IPS DF 19.7 (cell line): Measurements from ENCODE around the gene MED26.
"Not testable (repeated sequence)": the region's sequence is repeated elsewhere in the genome, so short reads cannot be mapped to it uniquely, and the experiment has no call there.

Experiments
- DNase-seq: peaks from one replicate; pipeline ENCODE4 v3.0.0-alpha.2; 2013; ENCODE audit warnings: low read depth, low spot score

MED26 gene

DNA sequence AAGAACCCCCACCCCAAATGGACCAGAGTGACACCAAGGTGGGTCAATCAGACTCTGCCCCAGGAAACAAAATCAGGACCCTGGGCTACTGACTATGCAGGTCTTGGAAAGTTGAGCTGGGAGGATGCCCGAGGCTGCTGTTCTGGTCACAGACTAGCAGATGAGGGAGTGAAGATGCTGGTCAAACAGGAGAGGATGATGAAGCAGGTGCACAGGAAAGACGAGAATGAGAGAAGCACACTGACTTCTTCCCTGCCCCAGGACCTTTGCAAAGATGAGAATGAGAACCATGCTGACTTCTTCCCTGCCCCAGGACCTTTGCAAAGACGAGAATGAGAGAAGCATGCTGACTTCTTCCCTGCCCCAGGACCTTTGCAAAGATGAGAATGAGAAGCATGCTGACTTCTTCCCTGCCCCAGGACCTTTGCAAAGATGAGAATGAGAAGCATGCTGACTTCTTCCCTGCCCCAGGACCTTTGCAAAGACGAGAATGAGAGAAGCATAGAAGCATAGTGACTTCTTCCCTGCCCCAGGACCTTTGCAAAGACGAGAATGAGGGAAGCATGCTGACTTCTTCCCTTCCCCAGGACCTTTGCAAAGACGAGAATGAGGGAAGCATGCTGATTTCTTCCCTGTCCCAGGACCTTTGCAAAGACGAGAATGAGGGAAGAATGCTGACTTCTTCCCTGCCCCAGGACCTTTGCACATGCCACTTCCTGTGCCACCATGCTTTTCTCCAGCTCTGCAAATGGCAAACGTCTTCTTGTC is 23.6 kb upstream of the MED26 start:
- DNase-seq = not testable (repeated sequence)

GRCh38 chr19:16650821-16651220 is 22.8 kb upstream of the MED26 start:
- no peak for DNase-seq

- DNase-seq = no peak
Observed at GRCh38 chr19:16649734-16650133, 21.7 kb upstream of the MED26 start.

DNA sequence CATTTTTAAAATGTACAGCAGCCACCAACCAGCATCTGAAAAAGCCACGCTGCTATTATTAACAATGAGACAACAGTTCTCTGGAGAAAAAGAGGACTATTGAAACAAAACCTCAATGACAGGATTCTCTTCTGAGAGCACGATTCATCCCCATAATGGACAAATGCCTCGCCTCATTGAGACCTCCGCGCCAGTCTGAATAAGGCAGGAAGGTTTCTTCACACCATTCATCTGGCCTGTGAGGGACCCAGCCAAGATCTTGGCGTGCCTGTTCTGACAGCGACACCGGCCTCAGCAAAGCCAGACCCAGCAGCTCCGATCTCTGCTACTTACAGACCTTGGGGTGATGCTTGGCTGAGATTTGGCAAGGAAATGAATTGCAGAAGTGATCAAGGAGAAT is 17.1 kb upstream of the MED26 start:
- no peak for DNase-seq

DNA sequence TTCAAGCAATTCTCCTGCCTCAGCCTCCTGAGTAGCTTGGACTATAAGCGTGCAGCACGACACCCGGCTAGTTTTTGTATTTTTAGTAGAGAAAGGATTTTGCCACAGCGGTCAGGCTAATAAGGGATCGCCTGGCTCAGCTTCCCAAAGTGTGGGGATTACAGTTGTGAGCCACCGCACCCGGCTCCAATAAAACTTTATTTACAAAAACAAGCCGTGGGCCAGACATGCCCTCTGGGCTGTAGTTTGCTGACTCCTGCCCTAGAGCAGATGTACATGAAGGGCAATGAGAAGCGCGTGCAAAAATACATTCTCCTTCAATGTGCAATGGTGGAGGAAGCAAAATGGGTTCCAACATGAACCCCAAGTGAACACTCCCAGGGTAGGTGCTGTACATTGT is 13.7 kb upstream of the MED26 start:
- no peak for DNase-seq

- DNase-seq = no peak
Observed at GRCh38 chr19:16640951-16641350, 12.9 kb upstream of the MED26 start.

DNA sequence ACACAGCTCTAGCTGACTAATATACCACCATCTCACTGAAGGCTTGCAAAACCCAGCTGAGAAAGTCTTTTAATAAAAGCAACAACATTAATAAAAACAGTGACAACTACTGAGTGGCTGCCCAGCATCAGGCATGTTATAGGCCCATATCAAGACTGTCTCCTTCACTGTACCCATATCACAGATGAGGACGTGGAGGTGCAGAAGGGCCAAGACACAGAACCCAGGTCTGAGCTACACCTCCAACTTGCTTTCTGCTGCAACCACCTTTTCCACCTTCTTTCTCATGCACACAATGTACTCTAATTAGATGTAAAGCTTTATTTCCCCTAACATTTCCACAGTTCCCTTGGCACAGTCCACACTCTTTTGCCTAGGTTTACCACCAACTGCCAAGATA is 10.7 kb upstream of the MED26 start:
- DNase-seq = no peak

DNA sequence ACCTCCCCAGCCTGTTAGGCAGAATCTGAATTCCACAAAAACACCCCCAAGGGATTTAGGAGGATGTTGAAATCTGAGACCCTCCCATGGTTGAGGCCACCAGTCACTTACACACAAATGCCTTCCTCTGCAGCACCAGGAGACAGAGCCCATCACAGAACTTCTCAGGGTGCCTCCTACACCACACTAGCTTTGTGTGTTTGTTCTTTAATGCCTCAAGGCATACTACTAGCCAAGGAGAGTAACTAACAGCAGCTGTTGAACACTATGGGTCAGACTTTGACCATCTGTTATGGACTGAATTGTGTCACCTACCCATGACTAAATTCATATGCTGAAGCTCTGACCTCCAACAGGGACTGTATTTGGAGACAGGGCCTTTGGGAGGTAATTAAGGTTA is 9.5 kb upstream of the MED26 start:
- no peak for DNase-seq

DNA sequence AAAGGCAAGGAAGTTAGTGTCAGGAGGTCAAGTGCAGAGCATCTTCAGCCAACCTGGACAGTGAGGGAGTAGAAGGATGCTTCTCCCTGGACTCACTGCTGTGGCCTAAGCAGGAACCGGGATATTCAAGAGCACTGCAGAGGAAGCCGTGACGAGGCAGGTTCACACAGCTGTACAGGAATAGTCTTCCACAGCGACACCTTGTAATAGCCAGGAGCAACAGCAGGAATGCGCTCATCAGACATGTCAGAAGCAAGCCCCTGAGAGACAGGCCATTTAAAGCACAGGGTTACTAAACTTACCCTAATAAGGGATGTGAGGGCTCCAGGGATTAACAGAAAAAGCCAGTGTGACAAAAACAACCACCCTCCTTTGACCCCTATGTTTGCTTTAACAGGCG is 3.5 kb upstream of the MED26 start:
- DNase-seq = no peak

GRCh38 chr19:16628984-16629691 is 1.1 kb upstream of the MED26 start:
- DNase-seq = no peak

DNA sequence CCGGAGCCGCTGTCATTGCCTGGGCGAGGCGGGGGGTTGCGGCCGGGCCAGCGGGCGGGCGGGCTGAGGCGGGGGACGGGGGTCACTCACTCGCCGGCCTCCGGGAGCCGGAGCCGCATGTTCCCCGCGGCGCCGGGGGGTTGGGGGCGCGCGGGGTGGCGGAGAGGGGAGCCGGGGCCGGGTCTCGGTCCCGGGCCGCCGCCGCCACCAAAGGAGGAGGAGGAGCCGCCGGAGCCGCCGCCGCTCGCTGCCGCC is 149 bp downstream of the MED26 start:
- no peak for DNase-seq

DNA sequence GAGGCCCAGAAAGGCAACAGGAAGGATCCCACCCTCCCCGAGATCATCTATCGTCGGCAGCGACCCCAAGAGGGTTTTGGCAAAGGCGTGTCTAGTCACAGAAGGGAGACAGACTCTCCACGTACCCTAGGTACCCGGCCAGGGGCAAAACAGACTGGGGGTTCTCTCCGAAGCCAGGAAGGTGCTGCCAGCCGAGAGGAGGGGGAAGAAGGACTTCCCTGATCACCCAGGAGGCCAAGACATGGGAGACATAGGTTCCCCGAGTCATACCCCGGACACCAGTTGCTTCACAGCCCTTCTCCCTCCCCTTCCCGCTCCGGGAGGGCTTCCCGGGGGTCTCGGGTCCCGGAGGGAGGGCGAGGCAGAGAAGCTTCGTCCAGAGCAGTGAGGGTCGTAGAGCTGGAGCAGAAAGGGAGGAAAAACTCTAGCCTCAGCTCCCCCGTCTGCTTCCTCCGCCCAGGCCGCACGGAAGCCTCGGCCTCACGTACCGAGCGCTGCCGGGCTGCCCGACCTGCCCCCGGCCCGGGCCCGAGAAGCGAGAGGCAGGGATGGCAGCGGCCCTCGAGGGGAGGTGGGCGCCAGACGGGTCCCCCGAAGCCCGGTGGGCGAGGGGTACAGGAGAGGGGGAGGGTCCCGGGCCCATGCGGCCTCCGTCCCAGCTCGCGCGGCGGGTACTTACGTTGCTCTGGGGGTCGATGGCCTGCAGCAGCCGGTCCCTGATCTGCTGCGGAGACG is 644 bp downstream of the MED26 start:
- DNase-seq = no peak

DNA sequence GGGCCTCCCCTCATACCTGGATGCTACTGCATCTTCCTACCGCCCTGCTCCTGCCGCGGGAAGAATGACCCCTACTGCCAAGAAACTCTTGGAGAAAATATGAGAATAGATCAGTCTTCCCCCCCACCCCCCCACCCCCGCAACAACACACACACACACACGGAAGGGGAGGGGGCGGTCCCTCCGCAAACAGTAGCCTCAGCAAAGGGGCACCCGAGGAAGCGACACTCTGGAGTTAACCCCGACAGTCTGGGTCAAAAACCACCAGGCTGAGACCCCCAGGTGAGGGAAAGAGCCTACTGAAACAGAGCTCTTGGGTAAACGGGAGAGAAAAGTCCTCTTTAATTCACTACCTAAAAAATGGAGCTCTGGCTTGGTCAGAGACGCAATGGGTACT is 1.2 kb downstream of the MED26 start:
- no peak for DNase-seq

GRCh38 chr19:16625163-16625958 is 2.6 kb downstream of the MED26 start:
- DNase-seq = no peak

DNA sequence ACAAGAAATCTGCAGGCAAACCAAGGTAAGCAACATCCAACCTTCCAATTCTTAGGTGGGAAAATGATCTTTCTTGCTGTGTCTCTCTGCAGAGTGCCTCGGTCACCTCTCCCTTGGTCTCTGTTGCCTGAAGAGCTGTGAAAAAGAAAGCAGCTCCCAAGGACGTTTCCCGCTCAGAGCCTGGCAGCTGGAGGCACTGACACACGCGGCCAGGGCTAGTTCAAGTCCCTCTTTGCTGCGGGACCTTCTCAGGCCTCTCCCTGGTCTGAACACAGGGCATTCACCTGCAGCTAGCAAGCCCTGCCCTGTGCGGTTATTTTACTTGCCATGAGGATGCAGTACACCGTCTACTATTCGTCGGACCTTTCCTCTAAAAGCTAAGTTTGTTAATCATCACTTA is 3.8 kb downstream of the MED26 start:
- DNase-seq = no peak

- DNase-seq = no peak
Observed at GRCh38 chr19:16623576-16623975, 4.4 kb downstream of the MED26 start.

GRCh38 chr19:16623066-16623465 is 4.9 kb downstream of the MED26 start:
- no peak for DNase-seq

DNA sequence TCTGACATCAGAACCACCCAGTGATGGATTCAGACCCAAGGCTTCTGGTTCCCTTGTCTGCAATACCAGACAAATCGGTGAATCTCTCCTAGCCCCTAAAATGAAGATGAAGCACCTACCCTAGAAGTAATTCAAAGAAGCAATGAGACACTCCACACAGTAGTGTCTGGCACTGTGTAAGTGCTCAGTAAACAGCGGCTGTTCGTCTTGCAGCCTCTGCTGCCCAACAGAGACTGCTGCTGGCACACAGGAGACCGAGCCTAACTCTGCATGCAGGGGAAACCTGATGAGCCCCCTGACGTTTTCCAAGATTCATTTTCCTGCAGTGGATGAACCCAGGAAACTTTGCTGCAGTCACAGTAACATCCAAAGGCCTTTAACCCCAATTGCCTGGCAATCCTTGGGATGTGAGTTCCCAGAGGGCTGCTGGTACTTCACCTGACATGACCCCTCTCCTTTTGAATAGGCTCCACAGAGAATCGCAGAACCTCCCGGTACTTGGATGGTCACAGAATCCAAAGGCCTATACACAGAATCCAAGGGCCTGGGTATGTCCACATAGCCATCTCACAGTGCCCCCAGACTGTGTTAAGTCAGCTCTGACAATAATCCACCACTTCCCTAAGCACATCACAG is 6.7 kb downstream of the MED26 start:
- no peak for DNase-seq

GRCh38 chr19:16620584-16620983 is 7.4 kb downstream of the MED26 start:
- DNase-seq = no peak

GRCh38 chr19:16620018-16620417 is 8.0 kb downstream of the MED26 start:
- DNase-seq = no peak

DNA sequence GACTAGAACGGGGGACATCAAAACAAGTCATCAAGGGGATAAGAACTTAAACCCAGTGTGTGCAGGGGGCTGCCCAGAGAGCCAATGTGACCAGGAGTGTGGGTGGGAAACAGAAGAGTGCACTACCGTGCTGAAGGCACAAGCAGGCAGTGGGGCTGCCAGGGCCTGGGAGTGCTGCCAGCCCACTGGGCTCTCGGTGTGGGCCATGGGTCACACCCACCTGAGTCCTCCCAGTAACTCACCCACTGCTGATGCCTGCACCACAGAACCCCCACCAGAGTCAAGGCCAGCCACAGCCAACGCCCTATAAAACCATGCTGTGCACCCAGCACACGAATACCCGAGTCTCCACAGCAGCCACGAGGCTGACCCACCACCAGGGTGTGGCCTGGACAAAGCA is 8.5 kb downstream of the MED26 start:
- no peak for DNase-seq

DNA sequence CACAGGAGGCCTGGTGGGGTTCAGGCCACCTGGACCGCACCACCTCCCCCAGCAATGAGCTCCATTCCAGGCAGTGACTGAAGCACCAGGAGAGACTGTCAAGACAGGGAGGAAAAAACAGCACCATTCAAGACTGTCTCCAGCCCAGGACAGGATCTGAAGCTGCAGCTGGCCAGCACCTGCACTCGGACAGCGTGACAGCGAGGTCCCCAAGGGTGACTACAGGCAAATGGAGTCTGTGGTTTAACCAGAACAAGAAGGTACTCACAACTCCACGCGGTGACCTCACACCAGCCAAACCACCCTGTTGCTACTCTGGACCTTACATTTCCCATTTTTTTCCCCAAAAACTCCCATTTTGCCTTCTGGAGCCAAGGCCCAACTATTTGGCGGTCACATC is 9.8 kb downstream of the MED26 start:
- DNase-seq = no peak
